GM12878 (cell line): ENCODE results near the gene KCNV2. TPM values are rescaled to one million over a fixed set of nuclear protein-coding genes. Genes with fewer than 3 reads are reported as not detected.

Experiments
- CBX3 ChIP-seq: fragments of 200-600 bp; sonication (generic); IDR thresholded peaks from 2 replicates; pipeline ENCODE4 v1.6.1; 2016; ENCODE audit warnings: low read depth, borderline replicate concordance
- CBX5 ChIP-seq: sonication (generic); IDR thresholded peaks from 2 replicates; pipeline ENCODE4 v1.6.1; 2016; ENCODE audit warnings: low read depth, moderate library complexity, mild to moderate bottlenecking, inconsistent platforms
- EGR1 ChIP-seq, 2 experiments: IDR thresholded peaks; 1 replicate in 1 of 2; 2 replicates in 1 of 2; pipeline ENCODE4 v1.6.1; 2011 to 2012; ENCODE audit warnings: low read depth in 2 of 2, low read length in 2 of 2, borderline replicate concordance in 1 of 2, mild to moderate bottlenecking in 1 of 2, moderate library complexity in 1 of 2
- EP300 ChIP-seq, 2 experiments: fragments of 150-350 bp in 1 of 2; IDR thresholded peaks; 2 replicates each; pipeline ENCODE4 v1.6.1; 2011 to 2012; ENCODE audit warnings: low read depth in 2 of 2, low read length in 2 of 2, borderline replicate concordance in 1 of 2, improper control_type of control experiment in 1 of 2, inconsistent platforms in 1 of 2; ENCODE audit not compliant: control insufficient read depth in 1 of 2
- ESRRA ChIP-seq: IDR thresholded peaks from 2 replicates; pipeline ENCODE4 v1.6.1; 2012; ENCODE audit warnings: mild to moderate bottlenecking, low read length, improper control_type of control experiment
- EZH2 ChIP-seq: IDR thresholded peaks from 2 replicates; pipeline ENCODE4 v1.6.1; 2012; ENCODE audit warnings: low read depth, mild to moderate bottlenecking, control low read depth, inconsistent platforms, low read length, borderline replicate concordance; ENCODE audit not compliant: control insufficient read depth
- HDAC6 ChIP-seq: fragments of 200-600 bp; sonication (generic); IDR thresholded peaks from one replicate; pipeline ENCODE4 v1.8.0; 2017; ENCODE audit warnings: antibody characterized with exemption; ENCODE audit not compliant: unreplicated experiment
- IKZF1 ChIP-seq: fragments of 450-650 bp; conservative IDR thresholded peaks from 2 replicates; pipeline ENCODE4 v1.6.1; 2017; ENCODE audit warnings: antibody characterized with exemption, mild to moderate bottlenecking
- IKZF2 ChIP-seq, 2 experiments: fragments of 450-650 bp; IDR thresholded peaks; 2 replicates each; pipeline ENCODE4 v1.6.1; 2017; ENCODE audit warnings: mild to moderate bottlenecking in 2 of 2, moderate library complexity in 2 of 2
- IRF4 ChIP-seq: IDR thresholded peaks from 2 replicates; pipeline ENCODE4 v1.6.1; 2011; ENCODE audit warnings: low read depth, low read length
- KLF5 ChIP-seq: fragments of 450-650 bp; IDR thresholded peaks from 2 replicates; pipeline ENCODE4 v1.6.1; 2014; ENCODE audit warnings: mild to moderate bottlenecking; ENCODE audit not compliant: partially characterized antibody
- LARP7 ChIP-seq: fragments of 450-650 bp; IDR thresholded peaks from 2 replicates; pipeline ENCODE4 v1.6.1; 2017; ENCODE audit warnings: mild to moderate bottlenecking
- MEF2B ChIP-seq: fragments of 450-650 bp; IDR thresholded peaks from 2 replicates; pipeline ENCODE4 v1.6.1; 2018; ENCODE audit warnings: mild to moderate bottlenecking, moderate library complexity; ENCODE audit not compliant: partially characterized antibody, poor library complexity, severe bottlenecking
- MYC ChIP-seq: IDR thresholded peaks from 2 replicates; pipeline ENCODE4 v1.6.1; 2011; ENCODE audit warnings: mild to moderate bottlenecking, low read length, moderate library complexity, inconsistent platforms; ENCODE audit not compliant: insufficient read depth, insufficient replicate concordance, insufficient read length, severe bottlenecking
- NFIC ChIP-seq: IDR thresholded peaks from 2 replicates; pipeline ENCODE4 v1.6.1; 2012; ENCODE audit warnings: low read depth, mild to moderate bottlenecking, inconsistent platforms, low read length, moderate library complexity
- PAX5 ChIP-seq: IDR thresholded peaks from 2 replicates; pipeline ENCODE4 v1.6.1; 2011; ENCODE audit warnings: low read depth, low read length, borderline replicate concordance
- RAD21 ChIP-seq: IDR thresholded peaks from 2 replicates; pipeline ENCODE4 v1.6.1; 2011; ENCODE audit warnings: mild to moderate bottlenecking, low read depth, low read length, moderate library complexity; ENCODE audit not compliant: insufficient read depth
- RFX5 ChIP-seq: IDR thresholded peaks from 2 replicates; pipeline ENCODE4 v1.6.1; 2011; ENCODE audit warnings: low read depth, low read length, improper control_type of control experiment
- SMAD1 ChIP-seq: fragments of 450-650 bp; IDR thresholded peaks from 2 replicates; pipeline ENCODE4 v1.6.1; 2018; ENCODE audit warnings: mild to moderate bottlenecking, low read depth; ENCODE audit not compliant: partially characterized antibody
- STAT3 ChIP-seq: IDR thresholded peaks from 2 replicates; pipeline ENCODE4 v1.6.1; 2011; ENCODE audit warnings: low read depth, low read length, improper control_type of control experiment
- TARDBP ChIP-seq: IDR thresholded peaks from 2 replicates; pipeline ENCODE4 v1.6.1; 2016; ENCODE audit warnings: borderline replicate concordance
- TCF12 ChIP-seq: IDR thresholded peaks from 2 replicates; pipeline ENCODE4 v1.6.1; 2011; ENCODE audit warnings: low read depth, mild to moderate bottlenecking, low read length
- YY1 ChIP-seq: IDR thresholded peaks from 2 replicates; pipeline ENCODE4 v1.6.1; 2011; ENCODE audit warnings: low read depth, mild to moderate bottlenecking, low read length
- polyA plus RNA-seq, 11 experiments: library from polyadenylated mRNA; depleted of rRNA in 4 of 11; unstranded in 6 of 11; stranded (reverse) in 5 of 11; fragments of >200 nt; fragmentation: Nextera tagmentation in 4 of 11; fragmentation: Illumina TruSeq in 1 of 11; extraction: Ambion mirVana in 4 of 11; extraction: Trizol in 1 of 11; gene quantifications; 1 replicate in 1 of 11; 2 replicates in 10 of 11; pipeline versions ENCODE4 v1.2.1 to v1.2.3, GENCODE V29; 2011 to 2016; ENCODE audit warnings: inconsistent platforms in 2 of 11, missing spikeins in 2 of 11, low read depth in 1 of 11
- total RNA-seq, 4 experiments: library from RNA; depleted of rRNA in 3 of 4; stranded (reverse); fragments of >200 nt in 3 of 4; fragmentation: Illumina TruSeq in 1 of 4; extraction: Trizol in 1 of 4; gene quantifications; 2 replicates each; pipeline versions ENCODE4 v1.2.1 to v1.2.3, GENCODE V29; 2013 to 2021
- TF ChIP-seq, protein P1 (sequence below): fragments of 450-650 bp; IDR thresholded peaks from 2 replicates; pipeline ENCODE4 v1.6.1; 2016; ENCODE audit warnings: mild to moderate bottlenecking
- TF ChIP-seq, protein P2 (sequence below): IDR thresholded peaks from 2 replicates; pipeline ENCODE4 v1.6.1; 2011; ENCODE audit warnings: borderline replicate concordance, low read depth, mild to moderate bottlenecking, moderate library complexity, mixed read lengths, low read length; ENCODE audit not compliant: insufficient read depth; ENCODE audit errors: extremely low read length
- TF ChIP-seq, protein P3 (sequence below): IDR thresholded peaks from 2 replicates; pipeline ENCODE4 v1.6.1; 2012; ENCODE audit warnings: low read depth, low read length, improper control_type of control experiment
- TF ChIP-seq, protein P4 (sequence below): IDR thresholded peaks from 2 replicates; pipeline ENCODE4 v1.6.1; 2012; ENCODE audit warnings: low read length, inconsistent platforms

KCNV2 gene
- total and polyA plus RNA-seq, 10 of the 15 experiments (the other 5 are each of a cell fraction or from before 2014, with no cell fraction given) = 0.04 to 0.37 (median 0.09) TPM; not detected in 4

DNA sequence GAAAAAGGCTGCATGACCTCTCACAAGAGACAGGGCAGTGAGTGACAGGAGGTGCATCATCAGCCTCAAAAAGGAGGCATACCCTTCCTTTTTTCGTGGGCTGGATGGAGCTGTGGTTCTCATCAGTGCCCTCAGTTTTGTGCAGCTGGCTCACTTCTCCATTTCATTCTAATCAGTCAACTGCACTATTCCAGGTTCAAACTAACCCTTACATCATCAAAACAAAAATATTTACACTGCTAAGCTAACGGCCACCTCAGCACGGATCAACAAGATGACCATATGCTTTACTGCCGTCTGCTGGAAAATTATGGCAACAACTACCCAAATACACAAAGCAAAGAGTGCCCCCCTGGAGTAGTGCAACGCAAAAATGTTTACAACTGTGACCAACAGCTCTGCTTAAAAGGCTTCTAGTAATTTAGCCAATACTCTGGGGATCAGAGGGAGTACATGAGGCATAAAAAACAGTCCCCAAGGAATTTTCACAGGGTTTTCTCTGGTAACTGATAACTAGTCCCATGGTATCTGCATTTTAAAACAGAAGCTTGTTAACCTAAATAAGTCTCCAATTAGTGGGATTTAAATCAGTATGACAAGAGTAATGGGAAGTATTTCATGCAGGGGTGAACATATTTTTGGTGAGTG is 10.8 kb downstream of the KCNV2 start (continued):
- TF ChIP-seq, protein P1, sequence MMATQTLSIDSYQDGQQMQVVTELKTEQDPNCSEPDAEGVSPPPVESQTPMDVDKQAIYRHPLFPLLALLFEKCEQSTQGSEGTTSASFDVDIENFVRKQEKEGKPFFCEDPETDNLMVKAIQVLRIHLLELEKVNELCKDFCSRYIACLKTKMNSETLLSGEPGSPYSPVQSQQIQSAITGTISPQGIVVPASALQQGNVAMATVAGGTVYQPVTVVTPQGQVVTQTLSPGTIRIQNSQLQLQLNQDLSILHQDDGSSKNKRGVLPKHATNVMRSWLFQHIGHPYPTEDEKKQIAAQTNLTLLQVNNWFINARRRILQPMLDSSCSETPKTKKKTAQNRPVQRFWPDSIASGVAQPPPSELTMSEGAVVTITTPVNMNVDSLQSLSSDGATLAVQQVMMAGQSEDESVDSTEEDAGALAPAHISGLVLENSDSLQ = peak; percentile 94
- TF ChIP-seq HDAC6 (no peak), TCF12 (0 out of 2 replicates have a peak, but pooled peaks have one; percentile 31), LARP7 (no peak), CBX5 (no peak), STAT3 (no peak), RAD21 (peak; percentile 88), NFIC (no peak), KLF5 (no peak), EZH2 (no peak), CBX3 (no peak), IKZF2 (IDR thresholded peaks at IDR 0.05) (peak; percentile 22 to 59; a peak in 3 of 4 replicates), TARDBP (no peak), ESRRA (no peak), IKZF1 (peak; percentile 36; the same call in 1 of the 2 replicates), YY1 (0 out of 2 replicates have a peak, but pooled peaks have one; percentile 18), EP300 (IDR thresholded peaks at IDR 0.05; ENCODE audit: borderline replicate concordance in 1 of 2, control insufficient read depth in 1 of 2, low read depth in 2 of 2, low read length in 2 of 2) (peak; percentile 11 to 18; a peak in 2 of 4 replicates), SMAD1 (no peak), RFX5 (no peak), MEF2B (peak; percentile 90), IRF4 (no peak), MYC (no peak), EGR1 (IDR thresholded peaks at IDR 0.05; ENCODE audit: borderline replicate concordance in 1 of 2, low read depth in 2 of 2, low read length in 2 of 2) (no peak), PAX5 (peak; percentile 47; the same call in 1 of the 2 replicates)
- TF ChIP-seq, protein P2, sequence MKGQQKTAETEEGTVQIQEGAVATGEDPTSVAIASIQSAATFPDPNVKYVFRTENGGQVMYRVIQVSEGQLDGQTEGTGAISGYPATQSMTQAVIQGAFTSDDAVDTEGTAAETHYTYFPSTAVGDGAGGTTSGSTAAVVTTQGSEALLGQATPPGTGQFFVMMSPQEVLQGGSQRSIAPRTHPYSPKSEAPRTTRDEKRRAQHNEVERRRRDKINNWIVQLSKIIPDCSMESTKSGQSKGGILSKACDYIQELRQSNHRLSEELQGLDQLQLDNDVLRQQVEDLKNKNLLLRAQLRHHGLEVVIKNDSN = no peak
- TF ChIP-seq, protein P3, sequence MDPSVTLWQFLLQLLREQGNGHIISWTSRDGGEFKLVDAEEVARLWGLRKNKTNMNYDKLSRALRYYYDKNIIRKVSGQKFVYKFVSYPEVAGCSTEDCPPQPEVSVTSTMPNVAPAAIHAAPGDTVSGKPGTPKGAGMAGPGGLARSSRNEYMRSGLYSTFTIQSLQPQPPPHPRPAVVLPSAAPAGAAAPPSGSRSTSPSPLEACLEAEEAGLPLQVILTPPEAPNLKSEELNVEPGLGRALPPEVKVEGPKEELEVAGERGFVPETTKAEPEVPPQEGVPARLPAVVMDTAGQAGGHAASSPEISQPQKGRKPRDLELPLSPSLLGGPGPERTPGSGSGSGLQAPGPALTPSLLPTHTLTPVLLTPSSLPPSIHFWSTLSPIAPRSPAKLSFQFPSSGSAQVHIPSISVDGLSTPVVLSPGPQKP = no peak
- TF ChIP-seq, protein P4, sequence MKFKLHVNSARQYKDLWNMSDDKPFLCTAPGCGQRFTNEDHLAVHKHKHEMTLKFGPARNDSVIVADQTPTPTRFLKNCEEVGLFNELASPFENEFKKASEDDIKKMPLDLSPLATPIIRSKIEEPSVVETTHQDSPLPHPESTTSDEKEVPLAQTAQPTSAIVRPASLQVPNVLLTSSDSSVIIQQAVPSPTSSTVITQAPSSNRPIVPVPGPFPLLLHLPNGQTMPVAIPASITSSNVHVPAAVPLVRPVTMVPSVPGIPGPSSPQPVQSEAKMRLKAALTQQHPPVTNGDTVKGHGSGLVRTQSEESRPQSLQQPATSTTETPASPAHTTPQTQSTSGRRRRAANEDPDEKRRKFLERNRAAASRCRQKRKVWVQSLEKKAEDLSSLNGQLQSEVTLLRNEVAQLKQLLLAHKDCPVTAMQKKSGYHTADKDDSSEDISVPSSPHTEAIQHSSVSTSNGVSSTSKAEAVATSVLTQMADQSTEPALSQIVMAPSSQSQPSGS = peak; percentile 54; the same call in 1 of the 2 replicates
